Hypothalamus (tissue), 51 donors: ENCODE measurements around the gene ACSM6.

Experiments
- DNase-seq, 51 donors: peaks; one replicate each; lab custom pipeline; 2025; lab: John Stamatoyannopoulos, UW

The ACSM6 gene

DNA sequence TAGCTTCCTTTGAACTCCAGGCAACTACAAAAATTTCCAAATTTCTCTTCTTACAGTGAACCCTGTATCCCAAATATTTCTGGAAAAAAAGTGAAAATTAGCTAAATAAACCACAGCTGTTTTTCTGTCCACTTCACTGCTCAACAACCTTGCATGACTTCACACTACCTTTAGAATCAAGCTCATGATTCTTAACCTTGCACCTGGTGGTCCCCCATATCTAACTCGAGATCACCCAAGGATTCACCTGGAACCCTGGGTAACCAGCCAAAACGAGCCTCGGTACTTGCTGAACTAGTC lies 49.2 kb downstream of the ACSM6 start:
- no peak for DNase-seq

GRCh38 chr10:95244152-95244551 lies 50.1 kb downstream of the ACSM6 start:
- no peak for DNase-seq

GRCh38 chr10:95245425-95246055 lies 51.5 kb downstream of the ACSM6 start:
- no peak for DNase-seq

- DNase-seq: peak in 18 of 51 donors; percentile 2 to 48 (median 12)
Measured at GRCh38 chr10:95246582-95247051, 52.6 kb downstream of the ACSM6 start.

GRCh38 chr10:95247200-95247880 lies 53.3 kb downstream of the ACSM6 start:
- DNase-seq: no peak

DNA sequence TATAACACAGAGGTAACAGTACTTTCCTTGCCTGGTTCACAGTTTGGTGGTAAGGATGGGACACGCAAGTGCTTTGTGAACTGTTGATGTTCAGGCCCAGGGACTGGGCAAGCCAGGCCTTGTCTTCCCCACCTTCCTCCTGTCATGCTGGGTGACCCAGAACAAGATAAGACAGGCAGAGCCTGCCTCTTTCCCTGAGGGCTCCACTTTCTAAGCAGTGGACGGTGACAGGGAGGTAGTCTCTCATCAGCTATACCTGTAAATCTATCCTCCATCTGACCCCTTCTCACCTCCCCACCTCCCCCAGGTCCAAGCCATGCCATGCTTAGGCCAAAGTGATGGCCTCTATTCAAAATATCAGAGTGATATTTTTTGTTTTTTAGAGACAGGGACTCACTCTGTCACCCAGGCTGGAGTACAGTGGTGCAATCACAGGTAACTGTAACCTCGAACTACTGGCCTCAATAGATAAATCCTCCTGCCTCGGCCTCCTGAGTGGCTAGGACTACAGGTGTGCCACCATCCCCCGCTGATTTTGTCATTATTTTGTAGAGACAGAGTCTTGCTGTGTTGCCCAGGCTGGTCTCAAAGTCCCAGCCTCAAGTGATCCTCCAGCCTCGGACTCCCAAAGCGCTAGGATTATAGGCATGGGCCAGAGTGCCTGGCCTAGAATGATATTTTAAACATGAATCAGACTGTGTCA lies 54.0 kb downstream of the ACSM6 start:
- DNase-seq: no peak

DNA sequence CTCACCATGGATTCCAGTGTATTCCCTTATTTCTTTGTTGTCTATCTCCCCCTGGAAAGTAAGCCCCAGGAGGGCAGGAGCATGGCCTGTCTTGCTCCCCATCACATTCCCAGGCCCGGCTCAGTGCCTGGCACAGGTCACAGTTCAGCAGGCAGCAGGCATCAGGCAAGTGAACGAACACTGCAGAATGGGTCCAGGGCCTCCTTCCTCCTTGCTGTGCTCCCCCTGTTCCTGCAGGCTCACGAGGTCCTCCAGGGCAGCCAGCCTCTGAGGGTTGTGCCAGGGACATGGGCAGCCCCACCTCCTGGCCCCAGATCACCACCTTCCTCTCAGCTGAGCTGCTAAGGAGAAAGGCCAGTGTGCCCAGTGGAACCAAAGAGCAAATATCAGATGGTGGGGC lies 55.0 kb downstream of the ACSM6 start:
- no peak for DNase-seq

DNA sequence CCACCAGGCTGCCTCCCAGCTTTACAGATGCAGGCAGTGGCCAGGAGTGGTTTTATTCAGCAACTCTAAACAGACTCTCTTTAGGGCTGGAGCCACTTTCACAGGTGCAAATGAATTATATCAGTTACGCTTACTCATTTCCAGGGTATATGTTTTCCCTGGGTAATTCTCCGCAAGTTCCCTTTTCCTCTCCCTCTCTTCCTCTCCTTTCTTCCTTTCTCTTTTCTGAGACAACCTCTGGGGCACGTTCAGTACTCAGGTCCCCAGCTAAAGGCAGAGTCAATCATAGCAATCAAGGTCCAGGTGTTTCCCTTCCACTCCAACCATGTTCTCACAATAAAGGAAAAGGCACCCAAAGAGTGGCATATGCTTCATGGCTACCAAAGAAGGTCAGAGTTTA lies 55.4 kb downstream of the ACSM6 start:
- no peak for DNase-seq

DNA sequence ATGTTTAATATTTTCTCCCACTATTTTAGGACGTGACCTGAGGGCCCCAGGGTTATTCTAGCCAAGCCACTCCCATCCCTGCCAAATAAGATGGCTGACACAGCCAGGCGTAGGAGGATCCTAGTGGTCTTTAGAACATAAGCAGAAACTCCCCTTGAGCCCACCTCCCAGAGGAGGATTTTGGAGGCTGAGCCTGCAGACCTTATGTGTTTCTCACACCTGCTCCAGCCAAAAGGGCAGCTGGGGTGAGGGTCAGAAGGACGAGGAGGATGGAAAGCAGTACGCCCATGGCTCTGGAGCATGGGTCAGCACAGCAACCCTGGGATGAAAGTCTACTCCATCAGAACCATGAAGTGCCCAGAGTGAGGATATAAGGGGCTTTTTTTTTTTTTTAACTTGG lies 56.8 kb downstream of the ACSM6 start:
- no peak for DNase-seq

DNA sequence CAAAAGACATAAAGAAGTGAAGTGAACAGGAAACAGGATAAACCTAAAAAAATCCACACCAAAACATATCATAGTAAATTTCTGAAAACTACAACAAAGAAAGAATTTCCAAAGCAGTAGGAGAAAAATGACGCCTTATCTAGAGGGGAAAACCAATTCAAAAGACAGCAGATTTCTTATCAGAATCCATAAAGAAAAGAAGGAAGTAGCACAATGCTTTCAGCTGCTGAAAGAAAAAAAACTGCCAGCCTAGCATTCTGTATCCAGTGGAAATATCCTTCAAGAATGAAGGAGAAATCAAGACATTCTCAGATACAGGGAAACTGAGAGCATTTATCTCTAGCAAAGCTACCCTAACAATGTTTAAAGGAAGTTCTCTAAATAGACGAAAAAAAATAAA lies 59.0 kb downstream of the ACSM6 start:
- no peak for DNase-seq

GRCh38 chr10:95253686-95254085 lies 59.6 kb downstream of the ACSM6 start:
- DNase-seq: no peak

DNA sequence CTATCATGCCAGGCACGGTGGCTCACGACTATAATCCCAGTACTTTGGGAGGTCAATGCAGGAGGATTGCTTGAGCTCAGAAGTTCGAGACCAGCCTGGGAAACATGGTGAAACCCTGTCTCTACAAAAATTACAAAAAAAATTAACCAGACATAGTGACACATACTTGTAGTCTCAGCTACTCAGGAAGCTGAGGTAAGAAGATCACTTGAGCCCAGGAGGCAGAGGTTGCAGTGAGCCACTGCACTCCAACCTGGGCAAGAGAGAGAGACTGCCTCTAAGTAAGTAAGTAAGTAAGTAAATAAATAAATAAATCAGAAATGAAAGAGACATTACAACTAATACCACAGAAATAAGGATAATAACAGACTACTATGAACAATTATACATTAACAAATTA lies 60.6 kb downstream of the ACSM6 start:
- DNase-seq: no peak

GRCh38 chr10:95256268-95256667 lies 62.2 kb downstream of the ACSM6 start:
- DNase-seq: no peak

DNA sequence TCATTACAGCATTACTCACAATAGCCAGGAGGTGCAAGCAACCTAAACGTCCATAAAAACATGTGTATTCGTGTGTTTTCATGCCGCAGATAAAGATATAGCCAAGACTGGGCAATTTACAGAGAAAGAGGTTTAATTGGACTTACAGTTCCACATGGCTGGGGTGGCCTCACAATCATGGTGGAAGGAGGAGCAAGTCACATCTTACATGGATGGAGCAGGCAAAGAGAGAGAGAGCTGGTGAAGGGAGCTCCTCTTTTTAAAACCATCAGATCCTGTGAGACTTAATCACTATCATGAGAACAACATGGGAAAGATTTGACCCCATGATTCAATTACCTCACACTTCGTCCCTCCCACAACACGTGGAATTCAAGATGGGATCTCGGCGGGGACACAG lies 63.8 kb downstream of the ACSM6 start:
- no peak for DNase-seq

GRCh38 chr10:95260397-95260881 lies 66.4 kb downstream of the ACSM6 start:
- no peak for DNase-seq

DNA sequence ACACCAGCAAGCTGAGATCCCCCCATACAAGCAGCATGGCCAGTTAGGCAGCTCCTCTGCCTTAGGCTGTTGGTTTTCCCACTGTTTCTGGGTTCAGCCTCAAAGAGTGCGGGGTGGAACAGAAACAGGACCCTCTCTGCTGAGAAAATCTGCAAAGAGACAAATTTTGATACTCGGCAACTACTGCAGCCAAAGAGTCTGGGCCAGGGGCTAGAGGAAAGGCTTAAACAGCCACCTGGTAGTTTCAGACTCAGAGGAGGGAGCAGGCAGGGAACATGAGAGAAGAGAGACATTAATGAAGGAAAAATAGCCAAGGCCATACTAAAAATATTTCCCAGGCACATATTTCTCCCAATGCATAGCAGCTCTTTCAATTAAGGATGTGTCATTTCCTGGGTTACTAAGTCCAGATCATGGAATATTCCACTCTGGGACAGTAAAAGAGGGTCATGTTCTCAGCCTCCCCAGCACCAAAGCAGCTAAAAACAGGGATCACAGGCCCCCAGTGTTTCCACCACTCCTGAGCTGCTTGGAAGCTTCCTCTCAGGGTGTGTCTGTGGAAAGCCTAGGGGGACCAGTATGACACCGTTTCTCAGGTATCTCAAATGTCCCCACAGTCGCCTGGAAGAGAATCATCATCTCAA lies 67.0 kb downstream of the ACSM6 start:
- no peak for DNase-seq

DNA sequence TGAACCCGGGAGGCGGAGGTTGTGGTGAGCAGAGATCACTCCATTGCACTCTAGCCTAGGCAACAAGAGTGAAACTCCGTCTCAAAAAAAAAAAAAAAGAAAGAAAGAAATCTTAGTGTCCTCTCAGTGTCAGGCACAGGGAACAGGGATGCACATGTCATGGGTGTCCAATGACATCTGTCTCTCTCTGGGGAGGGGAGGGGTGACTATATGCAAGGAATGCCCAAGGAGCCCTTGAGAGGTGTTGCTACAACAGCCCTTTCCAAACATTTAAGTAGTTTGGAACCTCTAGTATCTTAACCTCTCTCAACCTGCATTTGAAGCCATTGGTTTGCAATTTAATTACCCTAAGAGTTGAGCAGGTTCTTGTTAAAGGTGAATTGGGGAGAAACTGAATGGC lies 67.9 kb downstream of the ACSM6 start:
- DNase-seq: no peak

GRCh38 chr10:95262763-95263518 lies 68.9 kb downstream of the ACSM6 start:
- DNase-seq: no peak

GRCh38 chr10:95263864-95264226 lies 69.8 kb downstream of the ACSM6 start:
- no peak for DNase-seq

GRCh38 chr10:95264227-95265051 lies 70.4 kb downstream of the ACSM6 start:
- no peak for DNase-seq
